ENCODE data around the gene PARP12. TPM values are rescaled to one million over a fixed set of nuclear protein-coding genes. Genes with fewer than 3 reads are reported as not detected.

The PARP12 gene
- total and polyA plus RNA-seq, 8 donors, result 10.8 to 34.8 (median 22.3) TPM

DNA sequence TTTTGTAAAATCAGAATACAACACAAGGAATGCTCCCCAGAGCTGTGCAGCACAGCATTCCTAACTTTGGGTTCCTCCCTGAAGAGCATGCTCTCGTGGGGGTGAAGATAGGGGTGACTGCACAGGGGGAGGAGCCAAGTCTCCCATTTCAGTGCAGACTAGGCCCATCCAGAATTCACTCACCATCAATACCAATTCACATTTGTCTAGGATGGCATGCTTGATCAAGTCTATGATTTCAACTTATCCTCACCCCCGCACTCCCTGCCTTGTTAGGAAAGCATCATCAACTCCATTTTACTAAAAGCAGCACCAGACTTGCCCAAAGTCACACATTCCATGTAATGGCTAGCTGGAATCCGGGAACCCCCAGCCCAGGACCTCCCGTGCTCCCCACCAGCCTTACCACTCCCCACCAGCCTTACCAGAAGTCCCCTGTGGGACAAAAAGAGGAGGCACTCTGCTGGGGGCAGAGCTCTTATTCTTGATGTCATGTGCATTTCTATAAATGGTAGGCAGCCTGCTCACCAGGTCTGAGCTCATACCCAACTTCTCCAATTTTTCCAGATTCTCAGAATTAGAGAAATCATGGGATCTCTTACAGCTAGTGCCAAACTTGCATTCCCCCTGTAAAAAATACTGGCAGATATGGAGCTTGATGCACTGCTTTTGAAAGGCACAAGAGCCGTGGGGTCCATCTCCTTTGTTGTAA lies 6.2 kb downstream of the PARP12 start:
- intact Hi-C loops (cut with DNase I), result no loop called here
- no peak for TF ChIP-seq CTCF (IDR thresholded peaks at IDR 0.05)
- no peaks in the 10 kb centered on the region for H3K9me3 ChIP-seq
- DNase-seq (no peak), ATAC-seq (no peak), FAIRE-seq (no peak)
- no peaks in the 10 kb centered on the region for H3K27me3 ChIP-seq
- no peak overlapping the region for H3K4me3 ChIP-seq
- peaks cover 12 to 31% (median 24%) of the 10 kb centered on the region in 3 donors for H3K4me1 ChIP-seq
- peaks cover 0 to 8% (median 0%) of the 10 kb centered on the region in 3 donors for H3K36me3 ChIP-seq
- no peak overlapping the region for H3K27ac ChIP-seq
- WGBS, 2 donors, result 94 to 98% methylated on average over 5 of the region's 5 CpGs

- intact Hi-C loops (cut with DNase I), result no loop called here
- WGBS, 2 donors, result 95 to 98% methylated on average over 2 of the region's 2 CpGs
- TF ChIP-seq CTCF (IDR thresholded peaks at IDR 0.05), result no peak
- Histone ChIP-seq H3K4me1 (peaks cover 10 to 27% (median 23%) of the 10 kb centered on the region in 3 donors), H3K27ac (no peak overlapping the region), H3K4me3 (no peak overlapping the region), H3K9me3 (no peaks in the 10 kb centered on the region), H3K27me3 (no peaks in the 10 kb centered on the region), H3K36me3 (peaks cover 0 to 8% (median 0%) of the 10 kb centered on the region in 3 donors)
- FAIRE-seq (no peak), DNase-seq (no peak), ATAC-seq (no peak)
Observed at GRCh38 chr7:140055833-140056232, 6.9 kb downstream of the PARP12 start.

DNA sequence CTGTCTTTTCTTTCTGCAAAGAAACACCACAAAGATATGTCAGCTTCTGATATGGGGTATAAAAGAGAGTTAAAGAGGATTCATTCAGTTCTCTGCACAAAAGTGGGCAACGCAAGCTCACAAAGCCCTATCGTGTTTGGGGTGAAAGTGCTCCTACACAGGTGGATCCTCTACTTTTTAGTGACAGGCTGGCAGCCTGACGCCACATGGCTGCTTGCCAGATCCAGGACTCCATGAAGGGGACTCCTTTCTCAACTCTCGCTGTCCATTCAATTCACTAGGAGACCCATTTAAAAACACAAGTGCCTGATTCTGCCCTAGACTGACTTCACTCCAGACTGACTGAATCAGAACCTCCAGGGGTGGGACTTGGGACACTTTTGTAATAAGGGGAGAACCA lies 8.0 kb downstream of the PARP12 start:
- 77 to 81% methylated on average over 4 of the region's 4 CpGs for WGBS, 2 donors
- ATAC-seq (no peak), DNase-seq (no peak), FAIRE-seq (no peak)
- peaks cover 0 to 8% (median 0%) of the 10 kb centered on the region in 3 donors for H3K36me3 ChIP-seq
- intact Hi-C loops (cut with DNase I), result no loop called here
- H3K4me1 ChIP-seq, result peaks cover 0 to 18% (median 12%) of the 10 kb centered on the region in 3 donors
- no peak overlapping the region for H3K27ac ChIP-seq
- no peak for TF ChIP-seq CTCF (IDR thresholded peaks at IDR 0.05)
- H3K9me3 ChIP-seq, result no peaks in the 10 kb centered on the region
- H3K4me3 ChIP-seq, result no peak overlapping the region
- no peaks in the 10 kb centered on the region for H3K27me3 ChIP-seq

- TF ChIP-seq CTCF (IDR thresholded peaks at IDR 0.05), result no peak
- DNase-seq (no peak), ATAC-seq (no peak), FAIRE-seq (no peak)
- H3K9me3 ChIP-seq, result no peaks in the 10 kb centered on the region
- no peak overlapping the region for H3K4me3 ChIP-seq
- peaks cover 5 to 21% (median 16%) of the 10 kb centered on the region in 3 donors for H3K4me1 ChIP-seq
- no peaks in the 10 kb centered on the region for H3K27me3 ChIP-seq
- peaks cover 0 to 8% (median 0%) of the 10 kb centered on the region in 3 donors for H3K36me3 ChIP-seq
- H3K27ac ChIP-seq, result no peak overlapping the region
- intact Hi-C loops (cut with DNase I), result no loop called here
- WGBS, 2 donors, result 38 to 45% methylated on average over 3 of the region's 3 CpGs
Observed at GRCh38 chr7:140053812-140054539, 8.8 kb downstream of the PARP12 start.

- Histone ChIP-seq H3K4me1 (peaks cover 8 to 16% (median 14%) of the 10 kb centered on the region in 3 donors), H3K27ac (no peak overlapping the region), H3K4me3 (no peak overlapping the region), H3K9me3 (no peaks in the 10 kb centered on the region), H3K27me3 (no peaks in the 10 kb centered on the region), H3K36me3 (peaks cover 0 to 8% (median 0%) of the 10 kb centered on the region in 3 donors)
- intact Hi-C loops (cut with DNase I), result no loop called here
- ATAC-seq (no peak), DNase-seq (no peak), FAIRE-seq (no peak)
- TF ChIP-seq CTCF (IDR thresholded peaks at IDR 0.05), result no peak
Observed at GRCh38 chr7:140051820-140052219, 10.9 kb downstream of the PARP12 start.

Measured in pancreas (tissue), 10 donors.